Neuronal stem cell (in vitro differentiated cells): ENCODE measurements around the gene SLC25A46.

Source experiments
- DNase-seq: peaks from one replicate; pipeline ENCODE4 v3.0.0-alpha.2; 2013; ENCODE audit warnings: low spot score
- H2AFZ ChIP-seq: one replicate; pipeline ENCODE4 v1.6.1; 2013; ENCODE audit warnings: mild to moderate bottlenecking, low read length, inconsistent platforms
- H2AK5ac ChIP-seq: 2 replicates; pipeline ENCODE4 v1.6.1; 2013; ENCODE audit warnings: low read depth, mild to moderate bottlenecking, inconsistent platforms, low read length, moderate library complexity, mixed read lengths
- H2BK120ac ChIP-seq: 2 replicates; pipeline ENCODE4 v1.6.1; 2013; ENCODE audit warnings: low read depth, mild to moderate bottlenecking, inconsistent platforms, low read length, moderate library complexity, mixed read lengths
- H2BK12ac ChIP-seq: one replicate; pipeline ENCODE4 v1.6.1; 2013; ENCODE audit warnings: low read length, inconsistent platforms
- H2BK15ac ChIP-seq: 2 replicates; pipeline ENCODE4 v1.6.1; 2013; ENCODE audit warnings: mild to moderate bottlenecking, low read length, inconsistent platforms, mixed read lengths
- H2BK5ac ChIP-seq: one replicate; pipeline ENCODE4 v1.6.1; 2013; ENCODE audit warnings: inconsistent platforms, mild to moderate bottlenecking, low read length, moderate library complexity
- H3K14ac ChIP-seq: one replicate; pipeline ENCODE4 v1.6.1; 2013; ENCODE audit warnings: low read length, inconsistent platforms
- H3K18ac ChIP-seq: 2 replicates; pipeline ENCODE4 v1.6.1; 2013; ENCODE audit warnings: low read length, inconsistent platforms
- H3K23ac ChIP-seq: 2 replicates; pipeline ENCODE4 v1.6.1; 2013; ENCODE audit warnings: low read depth, mild to moderate bottlenecking, mixed read lengths, low read length, inconsistent platforms; ENCODE audit not compliant: poor library complexity
- H3K27ac ChIP-seq: replicated peaks from 3 replicates; pipeline ENCODE4 v1.5.1; 2013; ENCODE audit warnings: low read length, inconsistent platforms
- H3K27me3 ChIP-seq, 3 experiments: 2 replicates each; pipeline ENCODE4 v1.6.1; 2013; ENCODE audit warnings: low read length in 3 of 3, mild to moderate bottlenecking in 2 of 3, inconsistent platforms in 1 of 3, low read depth in 1 of 3, mixed read lengths in 1 of 3, moderate library complexity in 1 of 3; ENCODE audit not compliant: control insufficient read depth in 3 of 3, insufficient read depth in 3 of 3
- H3K36me3 ChIP-seq, 2 donors: replicated peaks in 1 of 2; 2 replicates each; pipeline ENCODE4 v1.6.1; 2013; ENCODE audit warnings: low read length in 2 of 2; ENCODE audit not compliant: control insufficient read depth in 2 of 2, insufficient read depth in 2 of 2
- H3K4ac ChIP-seq: 2 replicates; pipeline ENCODE4 v1.6.1; 2013; ENCODE audit warnings: inconsistent platforms, mild to moderate bottlenecking, low read length, moderate library complexity
- H3K4me1 ChIP-seq, 2 donors: 1 replicate in 1 of 2; 2 replicates in 1 of 2; pipeline ENCODE4 v1.6.1; 2013; ENCODE audit warnings: low read length in 2 of 2, low read depth in 1 of 2; ENCODE audit not compliant: control insufficient read depth in 2 of 2, insufficient read depth in 1 of 2
- H3K4me2 ChIP-seq: one replicate; pipeline ENCODE4 v1.6.1; 2013; ENCODE audit warnings: mild to moderate bottlenecking, low read length, inconsistent platforms; ENCODE audit not compliant: insufficient read depth, poor library complexity, severe bottlenecking
- H3K4me3 ChIP-seq, 2 donors: 2 replicates each; pipeline ENCODE4 v1.5.1; 2013; ENCODE audit warnings: low read length in 2 of 2, mild to moderate bottlenecking in 2 of 2, inconsistent platforms in 1 of 2, moderate library complexity in 1 of 2
- H3K79me1 ChIP-seq: one replicate; pipeline ENCODE4 v1.6.1; 2013; ENCODE audit warnings: low read depth, mild to moderate bottlenecking, inconsistent platforms, low read length, moderate library complexity
- H3K9ac ChIP-seq: one replicate; pipeline ENCODE4 v1.6.1; 2013; ENCODE audit warnings: mild to moderate bottlenecking, low read depth, low read length, inconsistent platforms; ENCODE audit not compliant: poor library complexity
- H3K9me3 ChIP-seq, 2 donors: replicated peaks in 1 of 2; 2 replicates each; pipeline versions ENCODE3 to v1.6.1; 2013; ENCODE audit warnings: low read length in 2 of 2, mild to moderate bottlenecking in 2 of 2, inconsistent platforms in 1 of 2, low read depth in 1 of 2, mixed read lengths in 1 of 2, moderate library complexity in 1 of 2; ENCODE audit not compliant: control insufficient read depth in 2 of 2, insufficient read depth in 1 of 2
- H4K8ac ChIP-seq: one replicate; pipeline ENCODE4 v1.6.1; 2013; ENCODE audit warnings: low read depth, mild to moderate bottlenecking, inconsistent platforms, low read length, moderate library complexity
- H4K91ac ChIP-seq: one replicate; pipeline ENCODE4 v1.6.1; 2013; ENCODE audit warnings: low read length, low read depth, mild to moderate bottlenecking, inconsistent platforms; ENCODE audit not compliant: poor library complexity
- WGBS, 2 donors: extraction: QIAGEN DNeasy Blood & Tissue Kit; methylation state at CpG; one replicate each; pipeline ENCODE4 v1.1.7; 2013; ENCODE audit warnings: missing lambda C conversion rate in 2 of 2, mixed read lengths in 1 of 2; ENCODE audit not compliant: insufficient read length in 2 of 2, insufficient replicate concordance in 1 of 2; ENCODE audit errors: extremely low coverage in 2 of 2; 5-methylcytosine and 5-hydroxymethylcytosine counted together

Gene SLC25A46

GRCh38 chr5:110754181-110754580 is 15.4 kb downstream of the SLC25A46 start:
- Histone ChIP-seq H3K4me2 (no peak overlapping the region), H3K4ac (no peak overlapping the region), H3K14ac (no peak overlapping the region), H4K8ac (no peak overlapping the region), H3K36me3 (peaks cover 0 to 74% of the 10 kb centered on the region in 2 donors), H2BK120ac (no peak overlapping the region), H3K4me1 (no peaks in the 10 kb centered on the region), H2BK5ac (no peak overlapping the region), H3K4me3 (no peak overlapping the region), H2BK12ac (no peak overlapping the region), H3K23ac (no peak overlapping the region), H3K79me1 (no peaks in the 10 kb centered on the region), H3K9ac (no peak overlapping the region), H3K27me3 (no peaks in the 10 kb centered on the region), H2BK15ac (no peak overlapping the region), H3K9me3 (no peaks in the 10 kb centered on the region), H4K91ac (no peak overlapping the region), H2AFZ (no peak overlapping the region), H3K27ac (no peak overlapping the region), H3K18ac (no peak overlapping the region), H2AK5ac (no peak overlapping the region)
- DNase-seq, result no peak

- H4K91ac ChIP-seq, result no peak overlapping the region
- H3K9ac ChIP-seq, result no peak overlapping the region
- no peak overlapping the region for H2BK120ac ChIP-seq
- H3K9me3 ChIP-seq, result no peaks in the 10 kb centered on the region
- H3K79me1 ChIP-seq, result no peaks in the 10 kb centered on the region
- no peak overlapping the region for H2BK15ac ChIP-seq
- no peak overlapping the region for H2BK12ac ChIP-seq
- H3K27ac ChIP-seq, result no peak overlapping the region
- no peak overlapping the region for H3K18ac ChIP-seq
- H3K4me1 ChIP-seq, result no peaks in the 10 kb centered on the region
- H3K4ac ChIP-seq, result no peak overlapping the region
- no CpG with 5 or more reads among the region's 4 CpGs for WGBS, 2 donors
- no peak overlapping the region for H3K23ac ChIP-seq
- H3K4me2 ChIP-seq, result no peak overlapping the region
- no peak overlapping the region for H3K4me3 ChIP-seq
- H2AFZ ChIP-seq, result no peak overlapping the region
- peak; percentile 39 for DNase-seq
- H4K8ac ChIP-seq, result no peak overlapping the region
- H3K36me3 ChIP-seq, result peaks cover 0 to 82% of the 10 kb centered on the region in 2 donors
- H2BK5ac ChIP-seq, result no peak overlapping the region
- H2AK5ac ChIP-seq, result no peak overlapping the region
- no peak overlapping the region for H3K14ac ChIP-seq
- no peaks in the 10 kb centered on the region for H3K27me3 ChIP-seq
These were observed 18.4 kb downstream of the SLC25A46 start for GRCh38 chr5:110757118-110757729.

- no peak overlapping the region for H2AFZ ChIP-seq
- no peak overlapping the region for H3K9ac ChIP-seq
- H2AK5ac ChIP-seq, result no peak overlapping the region
- H2BK120ac ChIP-seq, result no peak overlapping the region
- H3K4me2 ChIP-seq, result no peak overlapping the region
- no peak for DNase-seq
- H3K4ac ChIP-seq, result no peak overlapping the region
- H2BK15ac ChIP-seq, result no peak overlapping the region
- H3K27me3 ChIP-seq, result no peaks in the 10 kb centered on the region
- H4K8ac ChIP-seq, result no peak overlapping the region
- H3K4me1 ChIP-seq, result no peaks in the 10 kb centered on the region
- no peaks in the 10 kb centered on the region for H3K79me1 ChIP-seq
- H3K36me3 ChIP-seq, result peaks cover 0 to 79% of the 10 kb centered on the region in 2 donors
- no peak overlapping the region for H3K14ac ChIP-seq
- no peak overlapping the region for H3K23ac ChIP-seq
- H3K27ac ChIP-seq, result no peak overlapping the region
- H3K18ac ChIP-seq, result no peak overlapping the region
- no CpG with 5 or more reads among the region's 1 CpG for WGBS, 2 donors
- H2BK12ac ChIP-seq, result no peak overlapping the region
- no peaks in the 10 kb centered on the region for H3K9me3 ChIP-seq
- H2BK5ac ChIP-seq, result no peak overlapping the region
- H3K4me3 ChIP-seq, result no peak overlapping the region
- no peak overlapping the region for H4K91ac ChIP-seq
These were observed 21.4 kb downstream of the SLC25A46 start for GRCh38 chr5:110760158-110760557.

DNA sequence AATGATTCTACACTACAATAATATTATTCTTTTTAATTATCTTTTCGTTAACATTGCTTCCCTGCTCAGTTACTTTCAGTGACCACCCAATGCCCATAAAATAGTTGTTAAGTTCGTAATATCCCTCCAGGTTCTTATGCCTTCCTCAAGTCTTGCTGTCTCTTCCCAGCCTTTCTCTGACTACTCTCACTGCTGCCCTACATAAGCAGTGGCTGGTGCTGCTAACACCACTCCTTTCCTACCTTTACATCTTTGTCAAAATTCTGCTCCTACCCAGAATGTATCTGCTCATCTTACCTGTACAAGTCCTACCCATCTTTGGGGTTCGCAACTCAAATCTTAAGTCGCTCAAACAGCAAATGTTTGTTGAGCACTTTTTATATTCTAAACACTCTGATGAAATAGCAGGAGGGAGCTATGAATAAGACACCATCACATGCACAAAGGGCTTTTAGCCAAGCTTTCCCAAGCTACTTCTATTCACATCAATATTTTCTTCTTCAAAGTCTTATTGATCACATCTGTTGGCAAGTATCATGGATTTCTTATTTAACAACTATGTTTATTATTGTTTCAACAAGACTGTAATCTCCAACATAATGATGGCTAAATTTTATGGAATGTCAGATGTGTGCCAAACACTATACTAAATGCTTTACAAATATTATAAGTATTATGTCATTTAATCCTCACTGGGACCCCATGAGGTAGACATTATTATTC is 29.5 kb downstream of the SLC25A46 start:
- no peak overlapping the region for H3K18ac ChIP-seq
- H3K79me1 ChIP-seq, result no peaks in the 10 kb centered on the region
- H2BK5ac ChIP-seq, result no peak overlapping the region
- H3K9ac ChIP-seq, result no peak overlapping the region
- H3K36me3 ChIP-seq, result peaks cover 0 to under 1% of the 10 kb centered on the region in 2 donors
- H3K14ac ChIP-seq, result no peak overlapping the region
- 100% methylated on average over 1 of the region's 4 CpGs for WGBS, 2 donors
- H3K4ac ChIP-seq, result no peak overlapping the region
- H3K4me3 ChIP-seq, result no peak overlapping the region
- H2BK15ac ChIP-seq, result no peak overlapping the region
- no peak overlapping the region for H3K4me2 ChIP-seq
- no peak overlapping the region for H2AFZ ChIP-seq
- DNase-seq, result no peak
- H3K23ac ChIP-seq, result no peak overlapping the region
- no peak overlapping the region for H4K91ac ChIP-seq
- no peak overlapping the region for H2BK12ac ChIP-seq
- H3K27ac ChIP-seq, result no peak overlapping the region
- H3K4me1 ChIP-seq, result no peaks in the 10 kb centered on the region
- H3K9me3 ChIP-seq, result no peaks in the 10 kb centered on the region
- no peak overlapping the region for H2AK5ac ChIP-seq
- H3K27me3 ChIP-seq, result no peaks in the 10 kb centered on the region
- H4K8ac ChIP-seq, result no peak overlapping the region
- no peak overlapping the region for H2BK120ac ChIP-seq
